ENCODE measurements around the gene CES3. TPM values are rescaled to one million over a fixed set of nuclear protein-coding genes. Genes with fewer than 3 reads are reported as not detected.
A peak's percentile ranks its signal among the peaks of the same experiment; 100 is the strongest.
"Not testable (repeated sequence)": the region's sequence is repeated elsewhere in the genome, so short reads cannot be mapped to it uniquely, and the experiment has no call there.

Gene CES3
- total RNA-seq, 1 experiment from 2014 or later = not detected

GRCh38 chr16:66931665-66932064 lies 29.4 kb upstream of the CES3 start:
- H3K27ac ChIP-seq = no peak overlapping the region
- no peak overlapping the region for H3K4me3 ChIP-seq
- no peaks in the 10 kb centered on the region for H3K27me3 ChIP-seq (replicated peaks)
- no peak for DNase-seq (ENCODE audit: low read depth in 1 of 2, low spot score in 2 of 2)
- peaks cover 26% of the 10 kb centered on the region for H3K4me1 ChIP-seq (replicated peaks)
- peaks cover 37% of the 10 kb centered on the region for H3K36me3 ChIP-seq
- H3K9me3 ChIP-seq (replicated peaks) = no peaks in the 10 kb centered on the region

GRCh38 chr16:66932076-66932475 lies 29.0 kb upstream of the CES3 start:
- H3K27me3 ChIP-seq (replicated peaks) = no peaks in the 10 kb centered on the region
- H3K27ac ChIP-seq = no peak overlapping the region
- no peak overlapping the region for H3K4me3 ChIP-seq
- peaks cover 38% of the 10 kb centered on the region for H3K36me3 ChIP-seq
- DNase-seq (ENCODE audit: low read depth in 1 of 2, low spot score in 2 of 2) = no peak
- peaks cover 22% of the 10 kb centered on the region for H3K4me1 ChIP-seq (replicated peaks)
- H3K9me3 ChIP-seq (replicated peaks) = no peaks in the 10 kb centered on the region

- H3K4me1 ChIP-seq (replicated peaks) = peaks cover 16% of the 10 kb centered on the region
- peaks cover 50% of the 10 kb centered on the region for H3K36me3 ChIP-seq
- H3K9me3 ChIP-seq (replicated peaks) = no peaks in the 10 kb centered on the region
- DNase-seq (ENCODE audit: low read depth in 1 of 2, low spot score in 2 of 2) = no peak
- H3K27me3 ChIP-seq (replicated peaks) = no peaks in the 10 kb centered on the region
- H3K27ac ChIP-seq = peak overlapping the region; percentile 49
- peak overlapping the region; percentile 77 for H3K4me3 ChIP-seq
Observed at GRCh38 chr16:66933776-66934137, 27.3 kb upstream of the CES3 start.

GRCh38 chr16:66934138-66934838 lies 26.8 kb upstream of the CES3 start, which contains the start of gene CIAO2B:
CIAO2B (minus strand) TSS chr16:66934402; CDS start chr16:66934364, 38 bp downstream.
- peak; percentile 88 to 89 for DNase-seq (ENCODE audit: low read depth in 1 of 2, low spot score in 2 of 2)
- Histone ChIP-seq H3K4me1 (replicated peaks) (peaks cover 16% of the 10 kb centered on the region), H3K27ac (peak within 1 kb of the TSS; percentile 49), H3K4me3 (peak within 1 kb of the TSS; percentile 77), H3K27me3 (replicated peaks) (no peaks in the 10 kb centered on the region), H3K9me3 (replicated peaks) (no peaks in the 10 kb centered on the region), H3K36me3 (peaks cover 56% of the 10 kb centered on the region)

GRCh38 chr16:66934839-66935313 lies 26.2 kb upstream of the CES3 start:
- Histone ChIP-seq H3K27ac (peak overlapping the region; percentile 49), H3K36me3 (peaks cover 62% of the 10 kb centered on the region), H3K4me3 (peak overlapping the region; percentile 77), H3K4me1 (replicated peaks) (peaks cover 16% of the 10 kb centered on the region)
- DNase-seq (ENCODE audit: low read depth in 1 of 2, low spot score in 2 of 2) = peak in 1 of 2 experiments; percentile 40
- not testable (repeated sequence) for H3K27me3 ChIP-seq (replicated peaks); H3K9me3 ChIP-seq (replicated peaks)

- Histone ChIP-seq H3K36me3 (peaks cover 67% of the 10 kb centered on the region), H3K27me3 (replicated peaks) (no peaks in the 10 kb centered on the region), H3K27ac (peak within 1 kb of the TSS; percentile 49), H3K4me1 (replicated peaks) (peaks cover 16% of the 10 kb centered on the region), H3K9me3 (replicated peaks) (no peaks in the 10 kb centered on the region), H3K4me3 (peak within 1 kb of the TSS; percentile 77)
- peak in 1 of 2 experiments; percentile 41 for DNase-seq (ENCODE audit: low read depth in 1 of 2, low spot score in 2 of 2)
Observed at GRCh38 chr16:66935314-66936011, 25.6 kb upstream of the CES3 start, which contains the start of gene CES2. CES2 (plus strand) TSS chr16:66935516; CDS start chr16:66935636, 120 bp downstream.

- no peak for DNase-seq (ENCODE audit: low read depth in 1 of 2, low spot score in 2 of 2)
- no peaks in the 10 kb centered on the region for H3K27me3 ChIP-seq (replicated peaks)
- peaks cover 75% of the 10 kb centered on the region for H3K36me3 ChIP-seq
- peaks cover 16% of the 10 kb centered on the region for H3K4me1 ChIP-seq (replicated peaks)
- H3K9me3 ChIP-seq (replicated peaks) = no peaks in the 10 kb centered on the region
- H3K27ac ChIP-seq = no peak overlapping the region
- H3K4me3 ChIP-seq = no peak overlapping the region
Observed at GRCh38 chr16:66936462-66936861, 24.6 kb upstream of the CES3 start.

GRCh38 chr16:66936889-66937554 lies 24.0 kb upstream of the CES3 start:
- no peaks in the 10 kb centered on the region for H3K9me3 ChIP-seq (replicated peaks)
- no peaks in the 10 kb centered on the region for H3K27me3 ChIP-seq (replicated peaks)
- no peak overlapping the region for H3K27ac ChIP-seq
- H3K4me3 ChIP-seq = no peak overlapping the region
- peaks cover 75% of the 10 kb centered on the region for H3K36me3 ChIP-seq
- DNase-seq (ENCODE audit: low read depth in 1 of 2, low spot score in 2 of 2) = no peak
- H3K4me1 ChIP-seq (replicated peaks) = peaks cover 16% of the 10 kb centered on the region

GRCh38 chr16:66937725-66938337 lies 23.2 kb upstream of the CES3 start:
- peaks cover 77% of the 10 kb centered on the region for H3K36me3 ChIP-seq
- H3K4me3 ChIP-seq = no peak overlapping the region
- H3K4me1 ChIP-seq (replicated peaks) = peaks cover 15% of the 10 kb centered on the region
- DNase-seq (ENCODE audit: low read depth in 1 of 2, low spot score in 2 of 2) = no peak
- H3K27me3 ChIP-seq (replicated peaks) = no peaks in the 10 kb centered on the region
- H3K9me3 ChIP-seq (replicated peaks) = no peaks in the 10 kb centered on the region
- H3K27ac ChIP-seq = no peak overlapping the region

GRCh38 chr16:66939366-66939765 lies 21.7 kb upstream of the CES3 start:
- Histone ChIP-seq H3K36me3 (peaks cover 80% of the 10 kb centered on the region), H3K4me3 (no peak overlapping the region), H3K27me3 (replicated peaks) (no peaks in the 10 kb centered on the region), H3K4me1 (replicated peaks) (peaks cover 6% of the 10 kb centered on the region), H3K9me3 (replicated peaks) (no peaks in the 10 kb centered on the region), H3K27ac (no peak overlapping the region)
- no peak for DNase-seq (ENCODE audit: low read depth in 1 of 2, low spot score in 2 of 2)

- Histone ChIP-seq H3K27ac (no peak overlapping the region), H3K4me3 (no peak overlapping the region), H3K36me3 (peaks cover 79% of the 10 kb centered on the region), H3K27me3 (replicated peaks) (no peaks in the 10 kb centered on the region), H3K4me1 (replicated peaks) (peaks cover 5% of the 10 kb centered on the region), H3K9me3 (replicated peaks) (no peaks in the 10 kb centered on the region)
- no peak for DNase-seq (ENCODE audit: low read depth in 1 of 2, low spot score in 2 of 2)
Observed at GRCh38 chr16:66940236-66940635, 20.8 kb upstream of the CES3 start.

GRCh38 chr16:66942981-66943380 lies 18.1 kb upstream of the CES3 start:
- H3K27ac ChIP-seq = no peak overlapping the region
- H3K4me1 ChIP-seq (replicated peaks) = peaks cover 6% of the 10 kb centered on the region; the same call in 1 of the 2 replicates
- H3K4me3 ChIP-seq = no peak overlapping the region
- no peaks in the 10 kb centered on the region; the same call in 1 of the 2 replicates for H3K27me3 ChIP-seq (replicated peaks)
- H3K9me3 ChIP-seq (replicated peaks) = no peaks in the 10 kb centered on the region
- no peak for DNase-seq (ENCODE audit: low read depth in 1 of 2, low spot score in 2 of 2)
- peaks cover 58% of the 10 kb centered on the region for H3K36me3 ChIP-seq

GRCh38 chr16:66943426-66944053 lies 17.5 kb upstream of the CES3 start:
- Histone ChIP-seq H3K36me3 (peaks cover 54% of the 10 kb centered on the region), H3K4me3 (no peak overlapping the region), H3K9me3 (replicated peaks) (no peaks in the 10 kb centered on the region), H3K4me1 (replicated peaks) (peaks cover 10% of the 10 kb centered on the region), H3K27ac (no peak overlapping the region), H3K27me3 (replicated peaks) (no peaks in the 10 kb centered on the region; the same call in 1 of the 2 replicates)
- no peak for DNase-seq (ENCODE audit: low read depth in 1 of 2, low spot score in 2 of 2)
